ENCODE data around the gene ITPKB. TPM values are rescaled to one million over a fixed set of nuclear protein-coding genes. Genes with fewer than 3 reads are reported as not detected.

The ITPKB gene
- total RNA-seq, 6 experiments from 2014 or later, result 1.7 to 3.0 (median 2.2) TPM

GRCh38 chr1:226649244-226649643 lies 89.8 kb downstream of the ITPKB start:
- DNase-seq, result no peak
- Mint-ChIP-seq H3K36me3 (ENCODE audit: low read depth) (no peaks in the 10 kb centered on the region), H3K4me3 (no peak overlapping the region), H3K27me3 (ENCODE audit: insufficient read depth) (peaks cover 3% of the 10 kb centered on the region), H3K4me1 (ENCODE audit: low read depth) (peaks cover 15% of the 10 kb centered on the region), H3K27ac (no peak overlapping the region), H3K9me3 (no peaks in the 10 kb centered on the region)
- no peak for TF ChIP-seq CTCF (IDR thresholded peaks at IDR 0.05)

GRCh38 chr1:226648421-226648820 lies 90.7 kb downstream of the ITPKB start:
- no peak overlapping the region for H3K27ac Mint-ChIP-seq
- no peaks in the 10 kb centered on the region for H3K36me3 Mint-ChIP-seq (ENCODE audit: low read depth)
- no peak for TF ChIP-seq CTCF (IDR thresholded peaks at IDR 0.05)
- peaks cover 3% of the 10 kb centered on the region for H3K27me3 Mint-ChIP-seq (ENCODE audit: insufficient read depth)
- H3K4me1 Mint-ChIP-seq (ENCODE audit: low read depth), result peaks cover 10% of the 10 kb centered on the region
- H3K9me3 Mint-ChIP-seq, result no peaks in the 10 kb centered on the region
- no peak for DNase-seq
- no peak overlapping the region for H3K4me3 Mint-ChIP-seq

- H3K9me3 Mint-ChIP-seq, result no peaks in the 10 kb centered on the region
- DNase-seq, result no peak
- H3K27me3 Mint-ChIP-seq (ENCODE audit: insufficient read depth), result peaks cover 3% of the 10 kb centered on the region
- no peak overlapping the region for H3K27ac Mint-ChIP-seq
- TF ChIP-seq CTCF (IDR thresholded peaks at IDR 0.05), result no peak
- no peak overlapping the region for H3K4me3 Mint-ChIP-seq
- peaks cover 17% of the 10 kb centered on the region for H3K4me1 Mint-ChIP-seq (ENCODE audit: low read depth)
- H3K36me3 Mint-ChIP-seq (ENCODE audit: low read depth), result no peaks in the 10 kb centered on the region
Measured at GRCh38 chr1:226647719-226648118, 91.4 kb downstream of the ITPKB start.

GRCh38 chr1:226646870-226647449 lies 92.1 kb downstream of the ITPKB start:
- no peak for TF ChIP-seq CTCF (IDR thresholded peaks at IDR 0.05)
- Mint-ChIP-seq H3K4me1 (ENCODE audit: low read depth) (peaks cover 17% of the 10 kb centered on the region), H3K27me3 (ENCODE audit: insufficient read depth) (peaks cover 3% of the 10 kb centered on the region), H3K27ac (no peak overlapping the region), H3K9me3 (no peaks in the 10 kb centered on the region), H3K4me3 (no peak overlapping the region), H3K36me3 (ENCODE audit: low read depth) (no peaks in the 10 kb centered on the region)
- no peak for DNase-seq

- Mint-ChIP-seq H3K4me1 (ENCODE audit: low read depth) (peaks cover 17% of the 10 kb centered on the region), H3K36me3 (ENCODE audit: low read depth) (no peaks in the 10 kb centered on the region), H3K4me3 (no peak overlapping the region), H3K9me3 (no peaks in the 10 kb centered on the region), H3K27ac (no peak overlapping the region), H3K27me3 (ENCODE audit: insufficient read depth) (peaks cover 3% of the 10 kb centered on the region)
- no peak for DNase-seq
- no peak for TF ChIP-seq CTCF (IDR thresholded peaks at IDR 0.05)
Measured at GRCh38 chr1:226646026-226646869, 92.8 kb downstream of the ITPKB start.
